ENCODE data around the gene ETV6. TPM values are rescaled to one million over a fixed set of nuclear protein-coding genes. Genes with fewer than 3 reads are reported as not detected.
A peak's percentile ranks its signal among the peaks of the same experiment; 100 is the strongest.

ETV6 gene
- total RNA-seq, 6 experiments from 2014 or later: 14.6 to 20.5 (median 16.6) TPM

- Mint-ChIP-seq H3K27me3 (ENCODE audit: insufficient read depth) (no peaks in the 10 kb centered on the region), H3K4me3 (peak overlapping the region; percentile 54; the same call in 1 of the 2 replicates), H3K9me3 (no peaks in the 10 kb centered on the region), H3K4me1 (ENCODE audit: low read depth) (peaks cover 59% of the 10 kb centered on the region), H3K36me3 (ENCODE audit: low read depth) (peaks cover 18% of the 10 kb centered on the region), H3K27ac (peak overlapping the region; percentile 53; the same call in 1 of the 2 replicates)
- no peak for TF ChIP-seq CTCF (IDR thresholded peaks at IDR 0.05)
- DNase-seq: no peak
Observed at GRCh38 chr12:11724888-11725311, 75.4 kb downstream of the ETV6 start.

GRCh38 chr12:11725686-11726085 lies 76.2 kb downstream of the ETV6 start:
- peaks cover 20% of the 10 kb centered on the region for H3K36me3 Mint-ChIP-seq (ENCODE audit: low read depth)
- no peaks in the 10 kb centered on the region for H3K9me3 Mint-ChIP-seq
- H3K4me3 Mint-ChIP-seq: no peak overlapping the region
- peaks cover 55% of the 10 kb centered on the region for H3K4me1 Mint-ChIP-seq (ENCODE audit: low read depth)
- no peak for DNase-seq
- no peak for TF ChIP-seq CTCF (IDR thresholded peaks at IDR 0.05)
- peak overlapping the region; percentile 22 for H3K27ac Mint-ChIP-seq
- no peaks in the 10 kb centered on the region for H3K27me3 Mint-ChIP-seq (ENCODE audit: insufficient read depth)

- no peak overlapping the region for H3K27ac Mint-ChIP-seq
- H3K27me3 Mint-ChIP-seq (ENCODE audit: insufficient read depth): no peaks in the 10 kb centered on the region
- DNase-seq: no peak
- peaks cover 20% of the 10 kb centered on the region for H3K36me3 Mint-ChIP-seq (ENCODE audit: low read depth)
- peaks cover 58% of the 10 kb centered on the region for H3K4me1 Mint-ChIP-seq (ENCODE audit: low read depth)
- TF ChIP-seq CTCF (IDR thresholded peaks at IDR 0.05): no peak
- H3K4me3 Mint-ChIP-seq: no peak overlapping the region
- H3K9me3 Mint-ChIP-seq: no peaks in the 10 kb centered on the region
Observed at GRCh38 chr12:11726659-11727058, 77.2 kb downstream of the ETV6 start.

- Mint-ChIP-seq H3K9me3 (no peaks in the 10 kb centered on the region), H3K4me1 (ENCODE audit: low read depth) (peaks cover 63% of the 10 kb centered on the region), H3K27me3 (ENCODE audit: insufficient read depth) (no peaks in the 10 kb centered on the region), H3K36me3 (ENCODE audit: low read depth) (peaks cover 20% of the 10 kb centered on the region), H3K4me3 (no peak overlapping the region), H3K27ac (no peak overlapping the region)
- DNase-seq: no peak
- TF ChIP-seq CTCF (IDR thresholded peaks at IDR 0.05): no peak
Observed at GRCh38 chr12:11727133-11727664, 77.7 kb downstream of the ETV6 start.

GRCh38 chr12:11728154-11728755 lies 78.8 kb downstream of the ETV6 start:
- no peak for TF ChIP-seq CTCF (IDR thresholded peaks at IDR 0.05)
- no peak for DNase-seq
- H3K4me1 Mint-ChIP-seq (ENCODE audit: low read depth): peaks cover 68% of the 10 kb centered on the region
- no peak overlapping the region for H3K27ac Mint-ChIP-seq
- peaks cover 17% of the 10 kb centered on the region for H3K36me3 Mint-ChIP-seq (ENCODE audit: low read depth)
- no peaks in the 10 kb centered on the region for H3K9me3 Mint-ChIP-seq
- H3K4me3 Mint-ChIP-seq: no peak overlapping the region
- no peaks in the 10 kb centered on the region for H3K27me3 Mint-ChIP-seq (ENCODE audit: insufficient read depth)

All from HFFc6 (cell line).